ENCODE results near the gene C1orf35. TPM values are rescaled to one million over a fixed set of nuclear protein-coding genes. Genes with fewer than 3 reads are reported as not detected.

Gene C1orf35
- total RNA-seq, 2 donors from 2014 or later, result 16.4 to 26.7 TPM

- peak overlapping the region; percentile 80 to 84 for H3K27ac Mint-ChIP-seq
- H3K4me3 Mint-ChIP-seq, result peak overlapping the region; percentile 94
- H3K36me3 Mint-ChIP-seq, result peaks cover 6% of the 10 kb centered on the region
- H3K27me3 Mint-ChIP-seq, result no peaks in the 10 kb centered on the region
- H3K9me3 Mint-ChIP-seq, result no peaks in the 10 kb centered on the region
- peaks cover 24 to 27% of the 10 kb centered on the region in 2 donors for H3K4me1 Mint-ChIP-seq (ENCODE audit: low read depth in 2 of 2)
- no peak for DNase-seq (ENCODE audit: low spot score)
- no peak for ATAC-seq
Observed at GRCh38 chr1:228081144-228081543, 22.0 kb downstream of the C1orf35 start.

- Mint-ChIP-seq H3K4me1 (ENCODE audit: low read depth in 2 of 2) (peaks cover 11 to 13% of the 10 kb centered on the region in 2 donors), H3K4me3 (no peak overlapping the region), H3K27me3 (no peaks in the 10 kb centered on the region), H3K9me3 (no peaks in the 10 kb centered on the region), H3K36me3 (peaks cover 6% of the 10 kb centered on the region), H3K27ac (no peak overlapping the region)
- DNase-seq (ENCODE audit: low spot score) (no peak), ATAC-seq (no peak)
Observed at GRCh38 chr1:228079601-228080263, 23.4 kb downstream of the C1orf35 start.

- Mint-ChIP-seq H3K27ac (no peak overlapping the region), H3K9me3 (no peaks in the 10 kb centered on the region), H3K27me3 (no peaks in the 10 kb centered on the region), H3K4me1 (ENCODE audit: low read depth in 2 of 2) (peaks cover 4 to 7% of the 10 kb centered on the region in 2 donors), H3K4me3 (no peak overlapping the region), H3K36me3 (peaks cover under 1% of the 10 kb centered on the region)
- DNase-seq (ENCODE audit: low spot score) (no peak), ATAC-seq (no peak)
Observed at GRCh38 chr1:228079013-228079412, 24.1 kb downstream of the C1orf35 start.

GRCh38 chr1:228077565-228078330, 25.4 kb downstream of the C1orf35 start:
- Mint-ChIP-seq H3K4me1 (ENCODE audit: low read depth in 2 of 2) (peaks cover 0 to 10% of the 10 kb centered on the region in 2 donors), H3K27me3 (no peaks in the 10 kb centered on the region), H3K4me3 (no peak overlapping the region), H3K27ac (no peak overlapping the region), H3K36me3 (no peaks in the 10 kb centered on the region), H3K9me3 (no peaks in the 10 kb centered on the region)
- no peak for DNase-seq (ENCODE audit: low spot score)
- no peak for ATAC-seq

- H3K4me3 Mint-ChIP-seq, result no peak overlapping the region
- no peak for ATAC-seq
- H3K27ac Mint-ChIP-seq, result no peak overlapping the region
- H3K36me3 Mint-ChIP-seq, result no peaks in the 10 kb centered on the region
- DNase-seq (ENCODE audit: low spot score), result no peak
- no peaks in the 10 kb centered on the region for H3K27me3 Mint-ChIP-seq
- peaks cover 0 to 10% of the 10 kb centered on the region in 2 donors for H3K4me1 Mint-ChIP-seq (ENCODE audit: low read depth in 2 of 2)
- no peaks in the 10 kb centered on the region for H3K9me3 Mint-ChIP-seq
Observed at GRCh38 chr1:228076796-228077430, 26.2 kb downstream of the C1orf35 start.

GRCh38 chr1:228075801-228076271, 27.3 kb downstream of the C1orf35 start:
- no peaks in the 10 kb centered on the region for H3K27me3 Mint-ChIP-seq
- no peak overlapping the region for H3K4me3 Mint-ChIP-seq
- ATAC-seq (no peak), DNase-seq (ENCODE audit: low spot score) (no peak)
- no peaks in the 10 kb centered on the region for H3K9me3 Mint-ChIP-seq
- H3K4me1 Mint-ChIP-seq (ENCODE audit: low read depth in 2 of 2), result peaks cover 0 to 8% of the 10 kb centered on the region in 2 donors
- H3K36me3 Mint-ChIP-seq, result no peaks in the 10 kb centered on the region
- no peak overlapping the region for H3K27ac Mint-ChIP-seq

GRCh38 chr1:228074954-228075730, 28.0 kb downstream of the C1orf35 start:
- no peak overlapping the region for H3K27ac Mint-ChIP-seq
- DNase-seq (ENCODE audit: low spot score) (no peak), ATAC-seq (no peak)
- H3K4me3 Mint-ChIP-seq, result no peak overlapping the region
- H3K9me3 Mint-ChIP-seq, result no peaks in the 10 kb centered on the region
- H3K36me3 Mint-ChIP-seq, result no peaks in the 10 kb centered on the region
- no peaks in the 10 kb centered on the region for H3K27me3 Mint-ChIP-seq
- peaks cover 0 to 8% of the 10 kb centered on the region in 2 donors for H3K4me1 Mint-ChIP-seq (ENCODE audit: low read depth in 2 of 2)

GRCh38 chr1:228073857-228074545, 29.1 kb downstream of the C1orf35 start:
- H3K27ac Mint-ChIP-seq, result no peak overlapping the region

GRCh38 chr1:228073061-228073856, 29.9 kb downstream of the C1orf35 start:
- no peaks in the 10 kb centered on the region for H3K36me3 Mint-ChIP-seq
- no peaks in the 10 kb centered on the region for H3K9me3 Mint-ChIP-seq
- no peak overlapping the region for H3K4me3 Mint-ChIP-seq
- no peak for DNase-seq (ENCODE audit: low spot score)
- ATAC-seq, result no peak
- H3K4me1 Mint-ChIP-seq (ENCODE audit: low read depth in 2 of 2), result peaks cover 0 to 8% of the 10 kb centered on the region in 2 donors
- H3K27me3 Mint-ChIP-seq, result no peaks in the 10 kb centered on the region
- no peak overlapping the region for H3K27ac Mint-ChIP-seq

More at GRCh38 chr1:228073857-228074545, 29.1 kb downstream of the C1orf35 start:
- DNase-seq (ENCODE audit: low spot score) (no peak), ATAC-seq (no peak)
- Mint-ChIP-seq H3K27me3 (no peaks in the 10 kb centered on the region), H3K4me1 (ENCODE audit: low read depth in 2 of 2) (peaks cover 0 to 8% of the 10 kb centered on the region in 2 donors), H3K36me3 (no peaks in the 10 kb centered on the region), H3K9me3 (no peaks in the 10 kb centered on the region), H3K4me3 (no peak overlapping the region)

GRCh38 chr1:228072658-228073043, 30.5 kb downstream of the C1orf35 start:
- no peaks in the 10 kb centered on the region for H3K36me3 Mint-ChIP-seq
- no peaks in the 10 kb centered on the region for H3K9me3 Mint-ChIP-seq
- ATAC-seq, result no peak
- DNase-seq (ENCODE audit: low spot score), result no peak
- H3K4me1 Mint-ChIP-seq (ENCODE audit: low read depth in 2 of 2), result peaks cover 0 to 8% of the 10 kb centered on the region in 2 donors
- no peak overlapping the region for H3K27ac Mint-ChIP-seq
- peaks cover 0 to under 1% of the 10 kb centered on the region in 2 donors for H3K27me3 Mint-ChIP-seq
- no peak overlapping the region for H3K4me3 Mint-ChIP-seq

- Mint-ChIP-seq H3K4me3 (no peak overlapping the region), H3K9me3 (no peaks in the 10 kb centered on the region), H3K27ac (no peak overlapping the region), H3K36me3 (no peaks in the 10 kb centered on the region), H3K27me3 (peaks cover 0 to 5% of the 10 kb centered on the region in 2 donors), H3K4me1 (ENCODE audit: low read depth in 2 of 2) (peaks cover 0 to 8% of the 10 kb centered on the region in 2 donors)
- ATAC-seq (peak; percentile 13 to 29), DNase-seq (ENCODE audit: low spot score) (no peak)
Observed at GRCh38 chr1:228071839-228072657, 31.1 kb downstream of the C1orf35 start.

GRCh38 chr1:228070851-228071250, 32.3 kb downstream of the C1orf35 start:
- Mint-ChIP-seq H3K27me3 (peaks cover 9% of the 10 kb centered on the region in 2 donors), H3K4me1 (ENCODE audit: low read depth in 2 of 2) (peaks cover 0 to 8% of the 10 kb centered on the region in 2 donors), H3K36me3 (no peaks in the 10 kb centered on the region), H3K4me3 (no peak overlapping the region), H3K9me3 (no peaks in the 10 kb centered on the region), H3K27ac (no peak overlapping the region)
- ATAC-seq (peak in 1 of 2 donors; percentile 16), DNase-seq (ENCODE audit: low spot score) (no peak)

All from natural killer cell treated with Interleukin-12 subunit alpha and Interleukin-12 subunit beta and Interleukin-15 and Interleukin-18, amount 100 ng/mL, for 72 hours (primary cell).